Measurements from ENCODE around the gene MCM3.

GRCh38 chr6:52216932-52217575, 67.5 kb downstream of the MCM3 start:
- TF ChIP-seq TAF1 (IDR thresholded peaks at IDR 0.05; ENCODE audit: borderline replicate concordance, insufficient read depth, low read length) (no peak), POLR2AphosphoS5 (IDR thresholded peaks at IDR 0.05; ENCODE audit: low read depth, low read length) (no peak)

Data from PFSK-1 (cell line).